Activated naive CD8-positive, alpha-beta T cell treated with anti-CD3 and anti-CD28 coated beads, Interleukin-2, amount 50 U/mL, for 24 hours (primary cell): ENCODE results near the gene EIF4G1.

ENCODE experiments used
- ATAC-seq: fragments of 150-1000 bp; cut with Tn5 transposase; one replicate; pipeline ENCODE4 v1.10.0; 2021
- DNase-seq: peaks from one replicate; pipeline ENCODE4 v3.0.0; 2021
- H3K27ac Mint-ChIP-seq: one replicate; pipeline ENCODE4 v1.8.0; 2021; ENCODE audit warnings: mild to moderate bottlenecking, mixed read lengths
- H3K27me3 Mint-ChIP-seq: one replicate; pipeline ENCODE4 v1.8.0; 2021; ENCODE audit warnings: mixed read lengths
- H3K36me3 Mint-ChIP-seq: one replicate; pipeline ENCODE4 v1.8.0; 2021; ENCODE audit warnings: low read depth, mixed read lengths
- H3K4me1 Mint-ChIP-seq: one replicate; pipeline ENCODE4 v1.8.0; 2021; ENCODE audit warnings: mixed read lengths
- H3K4me3 Mint-ChIP-seq: one replicate; pipeline ENCODE4 v1.8.0; 2021; ENCODE audit warnings: mild to moderate bottlenecking, moderate library complexity, mixed read lengths
- H3K9me3 Mint-ChIP-seq: one replicate; pipeline ENCODE4 v1.8.0; 2021; ENCODE audit warnings: mixed read lengths

The EIF4G1 gene

DNA sequence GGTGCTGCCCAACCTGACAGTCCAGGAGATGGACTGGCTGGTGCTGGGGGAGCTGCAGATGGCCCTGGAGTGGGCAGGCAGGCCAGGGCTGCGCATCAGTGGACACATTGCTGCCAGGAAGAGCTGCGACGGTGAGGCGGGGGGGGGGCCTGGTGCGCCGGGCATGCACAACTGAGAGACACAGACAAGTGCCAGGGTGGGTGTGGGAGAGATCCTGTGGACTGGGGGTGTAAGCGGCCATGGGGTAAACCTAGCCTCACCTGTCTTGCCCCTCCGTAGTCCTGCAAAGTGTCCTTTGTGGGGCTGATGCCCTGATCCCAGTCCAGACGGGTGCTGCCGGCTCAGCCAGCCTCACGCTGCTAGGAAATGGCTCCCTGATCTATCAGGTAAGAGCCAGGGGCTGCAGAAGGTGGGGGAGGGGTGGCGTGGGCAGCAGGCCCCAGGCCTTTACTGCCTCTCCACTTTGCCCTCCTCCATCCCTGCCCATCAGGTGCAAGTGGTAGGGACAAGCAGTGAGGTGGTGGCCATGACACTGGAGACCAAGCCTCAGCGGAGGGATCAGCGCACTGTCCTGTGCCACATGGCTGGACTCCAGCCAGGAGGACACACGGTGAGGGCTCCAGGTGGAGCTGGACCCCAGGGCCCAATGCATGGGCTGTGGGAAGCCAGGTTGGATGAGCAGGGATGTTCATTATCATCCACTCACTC, 68.8 kb downstream of the EIF4G1 start:
- Mint-ChIP-seq H3K4me1 (peaks cover 4% of the 10 kb centered on the region), H3K9me3 (no peaks in the 10 kb centered on the region), H3K4me3 (no peak overlapping the region), H3K27me3 (peaks cover 45% of the 10 kb centered on the region), H3K27ac (no peak overlapping the region), H3K36me3 (no peaks in the 10 kb centered on the region)
- ATAC-seq (no peak), DNase-seq (no peak)

GRCh38 chr3:184384342-184384741, 69.9 kb downstream of the EIF4G1 start:
- Mint-ChIP-seq H3K9me3 (no peaks in the 10 kb centered on the region), H3K4me1 (peaks cover 2% of the 10 kb centered on the region), H3K27me3 (peaks cover 38% of the 10 kb centered on the region), H3K4me3 (no peak overlapping the region), H3K36me3 (no peaks in the 10 kb centered on the region), H3K27ac (no peak overlapping the region)
- ATAC-seq = no peak
- DNase-seq = no peak
